NCI-H146 (cell line): Measurements from ENCODE around the gene ATF2.
"Not testable (repeated sequence)": the region's sequence is repeated elsewhere in the genome, so short reads cannot be mapped to it uniquely, and the experiment has no call there.

Source experiments
- DNase-seq: peaks from one replicate; lab custom pipeline; 2025; lab: John Stamatoyannopoulos, UW

Gene ATF2

GRCh38 chr2:175164235-175164634, 3.8 kb downstream of the ATF2 start:
- no peak for DNase-seq

DNA sequence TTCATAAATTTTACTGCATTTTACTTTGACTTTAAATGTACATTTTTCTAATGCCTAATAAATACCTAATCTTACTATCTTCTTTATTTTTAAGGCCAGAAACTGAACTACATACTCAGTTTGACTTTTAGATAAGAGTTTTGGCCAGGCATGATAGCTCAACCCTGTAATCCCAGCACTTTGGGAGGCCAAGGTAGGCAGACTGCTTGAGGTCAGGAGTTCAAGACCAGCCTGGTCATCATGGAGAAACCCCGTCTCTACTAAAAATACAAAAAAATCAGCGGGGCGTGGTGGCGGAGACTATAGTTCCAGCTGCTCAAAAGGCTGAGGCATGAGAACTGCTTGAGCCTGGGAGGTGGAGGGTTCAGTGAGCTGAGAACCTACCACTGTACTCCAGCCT, 9.1 kb downstream of the ATF2 start:
- DNase-seq = no peak

GRCh38 chr2:175156534-175156933, 11.5 kb downstream of the ATF2 start:
- DNase-seq = no peak

DNA sequence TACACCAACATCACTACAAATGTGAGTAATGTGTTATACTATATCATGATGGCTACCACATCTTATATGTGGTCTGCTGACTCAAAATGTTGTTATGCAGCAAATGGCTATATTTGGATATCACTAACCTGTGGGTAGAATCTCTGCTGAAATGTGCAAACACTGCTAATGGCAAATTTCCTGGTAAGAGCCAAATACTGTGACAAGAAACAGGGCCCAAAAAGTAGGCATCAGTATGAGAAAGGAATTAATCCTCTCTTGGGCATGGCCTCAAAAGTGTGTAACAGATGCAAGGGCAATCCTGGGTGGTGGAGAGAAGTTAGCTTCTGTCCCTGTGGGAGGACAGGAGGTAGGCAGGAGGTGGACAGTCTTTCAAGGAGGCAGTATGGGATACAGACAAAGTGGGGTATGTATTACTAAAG, 13.3 kb downstream of the ATF2 start:
- no peak for DNase-seq

DNA sequence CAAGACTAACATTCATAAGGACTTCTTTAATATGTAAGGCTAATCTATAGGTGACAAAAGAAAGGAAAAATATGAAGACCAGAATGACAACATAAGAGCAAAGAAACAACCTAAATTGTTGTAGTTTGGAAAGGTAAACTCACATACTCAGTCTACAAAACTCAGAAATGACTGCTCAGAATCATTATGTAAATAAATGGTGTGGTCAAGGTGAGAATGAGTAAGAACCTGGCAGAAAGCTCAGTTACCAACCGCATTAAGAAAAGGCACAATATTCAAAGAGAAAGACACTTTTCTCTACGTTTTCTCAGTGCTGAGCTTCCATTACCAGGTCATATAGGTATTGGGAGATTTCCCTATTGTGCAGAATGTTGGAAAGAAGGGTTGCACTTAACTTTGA, 15.8 kb downstream of the ATF2 start:
- no peak for DNase-seq

GRCh38 chr2:175151791-175152190, 16.2 kb downstream of the ATF2 start:
- no peak for DNase-seq

DNA sequence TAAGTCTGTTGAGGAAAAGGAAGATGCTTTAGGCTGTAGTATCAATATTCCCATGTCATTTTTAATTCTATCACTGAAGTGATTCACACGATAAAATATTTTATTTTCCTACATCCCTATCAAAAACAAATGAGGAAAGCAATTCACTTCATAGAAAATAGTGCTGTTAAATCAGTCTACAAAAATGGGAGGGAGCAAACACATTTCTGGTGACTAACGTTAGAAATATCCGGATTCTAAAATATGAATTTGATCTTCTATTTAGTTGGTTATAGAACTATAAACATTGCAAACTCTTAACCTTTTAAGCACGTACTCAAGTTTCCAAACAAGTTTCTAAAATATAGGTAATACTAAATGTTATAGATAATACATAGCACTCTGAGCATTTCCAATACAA, 20.8 kb downstream of the ATF2 start:
- DNase-seq = no peak

DNA sequence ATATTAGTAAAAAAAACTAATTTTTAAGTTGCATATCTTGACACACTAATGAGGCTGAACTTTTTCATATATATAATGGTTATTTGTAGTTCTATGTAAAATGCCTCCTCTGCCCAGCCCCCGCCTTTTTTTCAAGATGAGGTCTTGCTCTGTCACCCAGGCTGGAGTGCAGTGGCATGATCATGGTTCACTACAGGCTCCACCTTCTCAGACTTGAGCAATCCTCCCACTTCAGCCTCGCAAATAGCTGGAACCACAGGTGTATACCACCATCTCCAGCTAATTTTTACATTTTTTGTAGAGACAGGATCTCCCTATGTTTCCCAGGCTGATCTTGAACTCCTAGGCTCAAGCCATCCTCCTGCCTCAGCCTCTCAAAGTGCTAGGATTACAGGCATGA, 24.3 kb downstream of the ATF2 start:
- DNase-seq = no peak

- DNase-seq = no peak
These were observed 24.8 kb downstream of the ATF2 start for GRCh38 chr2:175143191-175143590.

DNA sequence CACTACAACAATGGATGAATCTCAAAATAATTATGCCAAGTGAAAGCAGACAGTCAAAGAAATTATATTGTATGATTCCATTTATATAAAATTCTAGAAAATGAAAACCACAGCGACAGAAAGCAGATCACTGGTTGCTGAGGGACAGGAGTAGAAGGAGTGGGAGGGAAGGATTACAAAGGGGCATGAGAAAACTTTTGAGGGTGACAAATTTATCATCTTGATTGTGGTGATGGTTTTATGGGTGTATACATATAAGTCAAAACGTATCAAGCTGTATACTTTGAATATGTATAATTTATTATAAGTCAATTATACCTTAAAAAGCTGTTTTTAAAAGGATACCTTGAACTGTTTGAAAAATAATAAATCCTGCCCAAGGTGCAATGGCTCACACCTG, 27.7 kb downstream of the ATF2 start:
- no peak for DNase-seq

- DNase-seq = no peak
These were observed 30.2 kb downstream of the ATF2 start for GRCh38 chr2:175137793-175138192.

DNA sequence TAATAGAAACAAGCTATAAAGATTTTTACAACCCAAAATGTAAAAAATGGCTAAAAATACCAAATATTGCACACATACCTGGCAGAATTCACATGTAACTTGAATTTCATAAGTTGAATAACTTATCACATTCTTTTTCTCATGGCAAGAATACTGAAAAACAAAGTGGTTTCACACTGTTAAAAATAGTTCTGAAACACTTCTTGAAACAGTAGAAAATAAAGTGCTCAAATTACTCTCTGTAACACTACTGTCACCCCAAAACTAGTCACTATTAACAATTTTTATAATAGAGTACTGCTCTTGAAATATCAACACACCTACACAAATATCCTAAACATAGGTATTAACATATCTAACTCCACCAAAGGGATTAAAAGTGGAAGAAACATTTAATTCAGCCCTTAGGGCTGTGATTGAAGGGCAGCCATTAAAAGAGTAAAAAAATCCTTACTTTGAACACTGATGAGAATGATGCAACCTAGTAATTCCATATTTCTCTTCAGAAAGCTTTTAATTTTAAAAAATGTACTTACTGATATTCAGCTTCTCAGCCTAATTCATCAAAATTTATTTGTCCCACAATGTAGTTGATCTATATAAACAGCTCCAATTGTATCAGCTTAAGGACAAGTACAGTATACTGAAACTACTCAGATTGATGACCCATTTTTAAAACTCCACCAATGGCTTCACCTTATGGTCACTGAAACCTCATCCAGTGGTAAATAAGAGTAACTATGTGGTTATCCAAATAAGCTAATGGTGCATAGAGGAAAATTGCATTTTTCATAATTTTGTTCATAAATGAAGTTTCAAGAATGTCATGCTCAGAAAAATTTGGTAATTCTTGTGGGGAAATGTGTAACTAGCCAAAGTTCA, 31.4 kb downstream of the ATF2 start:
- no peak for DNase-seq

DNA sequence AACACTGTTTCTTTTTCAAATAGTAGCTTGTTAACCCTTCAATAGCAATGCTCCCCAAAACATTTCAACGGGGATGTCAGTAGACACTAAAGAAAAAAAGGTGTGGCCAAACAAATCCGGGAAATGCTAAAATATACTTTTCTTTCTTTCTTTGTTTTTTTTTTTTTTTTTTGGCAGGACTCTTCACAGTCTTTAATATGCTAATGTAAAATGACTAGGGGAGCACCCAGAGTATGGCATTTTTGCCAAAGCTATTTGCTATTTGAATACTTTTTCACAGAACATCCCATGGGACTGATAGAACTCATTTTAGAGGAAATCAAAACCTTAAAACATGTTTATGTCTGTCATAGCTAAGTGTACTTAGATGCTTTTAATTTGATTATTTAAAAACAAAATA, 32.1 kb downstream of the ATF2 start:
- DNase-seq = no peak

- DNase-seq = no peak
These were observed 32.8 kb downstream of the ATF2 start for GRCh38 chr2:175135177-175135576.

DNA sequence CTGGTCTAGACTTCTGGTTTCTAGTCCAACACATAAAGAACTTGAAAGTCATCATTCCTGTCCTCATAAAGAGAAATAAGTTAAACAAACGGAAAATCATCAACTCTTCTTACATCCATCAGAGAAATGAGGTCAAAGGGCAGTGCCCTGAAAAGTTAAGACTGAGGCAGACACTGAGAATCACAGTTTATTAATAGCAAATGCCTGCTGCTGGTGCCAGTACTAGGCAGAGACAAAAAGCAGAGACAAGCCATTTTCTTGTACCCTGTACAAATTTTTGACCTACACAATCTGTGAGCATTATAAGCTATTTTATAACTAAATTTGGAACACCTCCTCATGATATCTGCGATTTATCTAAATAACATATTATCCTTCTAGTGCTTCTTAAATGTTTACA, 36.8 kb downstream of the ATF2 start:
- no peak for DNase-seq

GRCh38 chr2:175126661-175127060, 41.3 kb downstream of the ATF2 start:
- DNase-seq = no peak

GRCh38 chr2:175123254-175123653, 44.7 kb downstream of the ATF2 start:
- no peak for DNase-seq

DNA sequence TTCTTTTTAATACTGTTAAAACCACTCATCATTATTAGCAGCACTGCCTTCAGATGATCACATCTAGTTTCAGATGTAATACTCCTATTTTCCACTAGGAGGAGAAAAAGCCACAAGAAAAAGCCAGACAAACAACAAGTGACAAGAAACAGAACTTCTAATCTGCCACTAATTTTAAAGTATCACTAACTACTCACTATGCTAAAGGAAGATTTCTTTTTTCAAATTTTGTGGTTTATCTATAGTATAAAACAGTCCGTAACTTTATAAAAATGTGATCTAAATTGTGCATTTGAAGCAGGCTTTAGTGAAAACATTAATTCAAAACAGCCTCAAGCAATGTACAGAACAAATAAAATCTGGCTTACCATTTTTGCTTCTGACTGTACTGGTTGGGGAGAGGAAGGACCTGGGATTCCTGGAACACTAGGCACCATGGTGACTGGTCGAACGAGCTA, 56.8 kb downstream of the ATF2 start:
- DNase-seq = peak; percentile 15

- DNase-seq = not testable (repeated sequence)
These were observed 59.9 kb downstream of the ATF2 start for GRCh38 chr2:175108091-175108490.

DNA sequence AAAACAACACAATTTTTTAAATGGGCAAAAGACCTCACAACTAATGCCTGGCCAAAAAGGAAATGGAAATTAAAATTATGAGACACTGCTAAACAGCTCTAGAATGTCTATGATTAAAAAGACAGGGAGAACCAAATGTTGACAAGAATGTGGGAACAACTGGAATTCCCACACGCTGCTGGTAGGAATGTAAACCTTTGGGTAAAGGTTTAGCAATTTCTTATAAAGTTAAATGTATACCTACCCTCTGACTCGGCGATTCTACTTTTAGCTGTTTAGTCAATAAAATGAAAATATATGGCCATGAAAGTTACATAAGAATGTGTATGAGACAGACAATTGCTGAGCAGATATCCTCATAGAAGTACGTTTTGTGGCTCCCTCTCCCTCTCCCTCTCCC, 60.9 kb downstream of the ATF2 start:
- no peak for DNase-seq

GRCh38 chr2:175103191-175103590, 64.8 kb downstream of the ATF2 start:
- DNase-seq = no peak

DNA sequence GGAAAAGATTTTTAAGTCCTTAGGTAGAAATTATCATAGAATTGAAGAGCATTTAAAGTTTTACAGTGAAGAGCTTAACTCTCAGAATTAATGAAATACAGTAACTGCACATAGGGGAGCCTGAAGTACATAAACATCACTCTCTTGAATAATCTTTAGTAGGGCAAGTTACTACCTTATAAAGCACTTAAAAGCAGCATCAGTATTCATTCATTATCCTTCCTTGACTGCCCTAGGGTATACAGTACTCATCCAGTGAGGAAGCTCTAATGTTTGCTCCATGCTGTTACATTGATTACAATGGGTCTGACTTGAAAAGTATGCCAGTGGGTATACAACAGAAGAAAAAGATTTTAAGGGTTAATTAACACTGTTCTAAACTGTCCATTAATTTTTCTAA, 66.5 kb downstream of the ATF2 start:
- DNase-seq = no peak

- DNase-seq = no peak
These were observed 70.7 kb downstream of the ATF2 start for GRCh38 chr2:175097297-175097696.

- DNase-seq = not testable (repeated sequence)
These were observed 83.9 kb downstream of the ATF2 start for GRCh38 chr2:175084117-175084516.
